PC-9 (cell line): ENCODE measurements around the gene UBXN6. TPM values are rescaled to one million over a fixed set of nuclear protein-coding genes. Genes with fewer than 3 reads are reported as not detected.

Experiments used
- BruUV-seq: library from RNA; stranded (reverse); fragments of 400-500 nt; replicated peaks from 2 replicates; lab custom pipeline; 2021; lab: Mats Ljungman, UMichigan
- CTCF ChIA-PET: fragments of 300-600 bp; sonication (Branson Sonifier 250); formaldehyde crosslinking; loops from one replicate; lab custom pipeline; 2022; ENCODE audit warnings: antibody characterized with exemption; lab: Charles Lee
- POLR2A ChIA-PET: fragments of 300-600 bp; sonication (Branson Sonifier 250); formaldehyde crosslinking; loops from one replicate; lab custom pipeline; 2022; ENCODE audit warnings: antibody characterized with exemption; ENCODE audit not compliant: unreplicated experiment; lab: Charles Lee
- DNase-seq, 2 experiments: peaks; one replicate each; pipeline versions ENCODE4 v3.0.0 to v3.0.0-alpha.2; 2015 to 2022; ENCODE audit warnings: mixed read lengths in 1 of 2
- H2AFZ ChIP-seq: fragments of 200-600 bp; sonication (generic); 2 replicates; pipeline ENCODE4 v1.8.1; 2017; ENCODE audit warnings: antibody characterized with exemption
- H3F3A ChIP-seq: fragments of 200-600 bp; sonication (generic); 2 replicates; pipeline ENCODE4 v1.8.1; 2017; ENCODE audit warnings: antibody characterized with exemption, mild to moderate bottlenecking, low read depth; ENCODE audit not compliant: insufficient read depth
- H3K27ac ChIP-seq: fragments of 200-600 bp; sonication (generic); 2 replicates; pipeline ENCODE4 v1.6.1; 2016; ENCODE audit warnings: mixed run types
- H3K27me3 ChIP-seq: fragments of 200-600 bp; sonication (generic); 2 replicates; pipeline ENCODE4 v1.6.1; 2016; ENCODE audit warnings: low read depth, mixed run types; ENCODE audit not compliant: insufficient read depth
- H3K36me3 ChIP-seq: fragments of 200-600 bp; sonication (generic); 2 replicates; pipeline ENCODE4 v1.6.1; 2016; ENCODE audit warnings: low read depth, mixed run types
- H3K4me1 ChIP-seq: fragments of 200-600 bp; sonication (generic); replicated peaks from 2 replicates; pipeline ENCODE4 v1.6.1; 2016; ENCODE audit warnings: mixed run types; ENCODE audit not compliant: insufficient read depth
- H3K4me2 ChIP-seq: fragments of 200-600 bp; sonication (generic); 2 replicates; pipeline ENCODE4 v1.6.1; 2017; ENCODE audit warnings: mixed run types
- H3K4me3 ChIP-seq: fragments of 200-600 bp; sonication (generic); 2 replicates; pipeline ENCODE4 v1.6.1; 2016; ENCODE audit warnings: mixed run types
- H3K79me2 ChIP-seq: fragments of 200-600 bp; sonication (generic); 2 replicates; pipeline ENCODE4 v1.6.1; 2017; ENCODE audit warnings: low read depth, mixed run types
- H3K9me2 ChIP-seq: fragments of 200-600 bp; sonication (generic); 2 replicates; pipeline ENCODE4 v1.8.1; 2017; ENCODE audit warnings: mild to moderate bottlenecking; ENCODE audit not compliant: insufficient read depth
- H3K9me3 ChIP-seq: fragments of 200-600 bp; sonication (generic); 2 replicates; pipeline ENCODE4 v1.8.1; 2016; ENCODE audit warnings: low read depth; ENCODE audit not compliant: insufficient read depth
- H4K20me1 ChIP-seq: fragments of 200-600 bp; sonication (generic); 2 replicates; pipeline ENCODE4 v1.8.1; 2017; ENCODE audit not compliant: insufficient read depth
- CTCF ChIP-seq: fragments of 200-600 bp; sonication (generic); conservative IDR thresholded peaks from 2 replicates; pipeline ENCODE4 v1.6.1; 2017; ENCODE audit warnings: mixed run types, antibody characterized with exemption, mild to moderate bottlenecking, moderate library complexity
- EZH2 ChIP-seq: fragments of 200-600 bp; sonication (generic); IDR thresholded peaks from 2 replicates; pipeline ENCODE4 v1.8.0; 2017; ENCODE audit warnings: antibody characterized with exemption, low read depth
- intact Hi-C: fragments of 100-400 bp; cut with micrococcal nuclease; formaldehyde crosslinking; loops from one replicate; pipeline ENCODE4 v1.10.0; 2022; ENCODE audit not compliant: unreplicated experiment
- total RNA-seq: library from RNA; stranded (reverse); gene quantifications from 2 replicates; pipeline ENCODE4 v1.2.3, GENCODE V29; 2021

UBXN6 gene
- total RNA-seq, 1 experiment from 2014 or later, result 79.4 TPM

DNA sequence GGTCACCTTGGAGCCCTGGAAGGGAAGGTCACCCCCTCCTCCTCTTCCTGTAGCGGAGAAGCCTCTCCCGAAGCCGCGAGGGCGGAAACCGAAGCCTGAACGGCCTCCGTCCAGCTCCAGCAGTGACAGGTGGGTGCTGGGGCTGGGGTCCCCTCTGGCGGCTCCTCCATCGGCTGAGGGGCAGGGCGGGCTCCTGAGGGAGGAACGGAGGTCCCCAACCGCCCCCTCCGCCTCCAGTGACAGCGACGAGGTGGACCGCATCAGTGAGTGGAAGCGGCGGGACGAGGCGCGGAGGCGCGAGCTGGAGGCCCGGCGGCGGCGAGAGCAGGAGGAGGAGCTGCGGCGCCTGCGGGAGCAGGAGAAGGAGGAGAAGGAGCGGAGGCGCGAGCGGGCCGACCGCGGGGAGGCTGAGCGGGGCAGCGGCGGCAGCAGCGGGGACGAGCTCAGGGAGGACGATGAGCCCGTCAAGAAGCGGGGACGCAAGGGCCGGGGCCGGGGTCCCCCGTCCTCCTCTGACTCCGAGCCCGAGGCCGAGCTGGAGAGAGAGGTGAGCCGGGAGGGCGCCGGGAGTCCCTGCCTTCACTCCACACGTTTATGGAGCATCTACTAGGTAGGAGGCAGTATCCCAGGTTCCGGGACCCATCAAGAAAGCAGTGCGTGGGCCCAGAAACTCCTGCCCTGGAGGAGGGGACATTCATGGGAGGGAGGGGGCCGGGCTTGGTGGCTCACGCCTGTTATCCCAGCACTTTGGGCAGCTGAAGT, 36.5 kb upstream of the UBXN6 start:
- Histone ChIP-seq H3K27me3 (no peaks in the 10 kb centered on the region), H3K9me3 (no peaks in the 10 kb centered on the region), H3F3A (no peaks in the 10 kb centered on the region), H3K4me2 (no peak overlapping the region), H4K20me1 (no peaks in the 10 kb centered on the region), H2AFZ (no peak overlapping the region), H3K79me2 (no peaks in the 10 kb centered on the region), H3K27ac (no peak overlapping the region), H3K4me3 (no peak overlapping the region), H3K9me2 (no peaks in the 10 kb centered on the region), H3K36me3 (no peaks in the 10 kb centered on the region; the same call in 1 of the 2 replicates), H3K4me1 (no peaks in the 10 kb centered on the region)
- CTCF ChIA-PET, result no interaction called here
- BruUV-seq, result TSS peak; percentile 17
- TF ChIP-seq CTCF (no peak), EZH2 (no peak)
- no peak for DNase-seq
- POLR2A ChIA-PET, result no interaction called here
- intact Hi-C loops, result no loop called here

GRCh38 chr19:4493104-4493928, 35.7 kb upstream of the UBXN6 start:
- no peaks in the 10 kb centered on the region; the same call in 1 of the 2 replicates for H3K36me3 ChIP-seq
- no peaks in the 10 kb centered on the region for H3K27me3 ChIP-seq
- no peak overlapping the region for H3K27ac ChIP-seq
- H3F3A ChIP-seq, result no peaks in the 10 kb centered on the region
- H3K79me2 ChIP-seq, result no peaks in the 10 kb centered on the region
- ChIA-PET POLR2A (no interaction called here), CTCF (no interaction called here)
- no peaks in the 10 kb centered on the region for H3K9me2 ChIP-seq
- BruUV-seq, result no TSS peak
- no peak for TF ChIP-seq CTCF
- no peak for TF ChIP-seq EZH2
- H3K4me2 ChIP-seq, result no peak overlapping the region
- intact Hi-C loops, result no loop called here
- H3K4me3 ChIP-seq, result no peak overlapping the region
- H3K9me3 ChIP-seq, result no peaks in the 10 kb centered on the region
- H2AFZ ChIP-seq, result no peak overlapping the region
- no peaks in the 10 kb centered on the region for H3K4me1 ChIP-seq
- no peaks in the 10 kb centered on the region for H4K20me1 ChIP-seq
- no peak for DNase-seq

- BruUV-seq, result no TSS peak
- H3K36me3 ChIP-seq, result no peaks in the 10 kb centered on the region; the same call in 1 of the 2 replicates
- intact Hi-C loops, result no loop called here
- no peaks in the 10 kb centered on the region for H3K4me1 ChIP-seq
- no peaks in the 10 kb centered on the region for H4K20me1 ChIP-seq
- H3F3A ChIP-seq, result no peaks in the 10 kb centered on the region
- ChIA-PET CTCF (no interaction called here), POLR2A (no interaction called here)
- no peak overlapping the region for H3K4me3 ChIP-seq
- H3K9me2 ChIP-seq, result no peaks in the 10 kb centered on the region
- H2AFZ ChIP-seq, result no peak overlapping the region
- DNase-seq, result no peak
- no peaks in the 10 kb centered on the region for H3K79me2 ChIP-seq
- TF ChIP-seq EZH2, result no peak
- TF ChIP-seq CTCF, result no peak
- no peak overlapping the region for H3K27ac ChIP-seq
- no peaks in the 10 kb centered on the region for H3K27me3 ChIP-seq
- no peak overlapping the region for H3K4me2 ChIP-seq
- no peaks in the 10 kb centered on the region for H3K9me3 ChIP-seq
Observed at GRCh38 chr19:4492337-4493103, 34.9 kb upstream of the UBXN6 start.
